ENCODE results near the gene SMC1A. TPM values are rescaled to one million over a fixed set of nuclear protein-coding genes. Genes with fewer than 3 reads are reported as not detected.

Gene SMC1A
- total and polyA plus RNA-seq, 2 of the 8 experiments (the other 6 are each of a cell fraction or from before 2014, with no cell fraction given): 22.2 to 98.1 TPM

DNA sequence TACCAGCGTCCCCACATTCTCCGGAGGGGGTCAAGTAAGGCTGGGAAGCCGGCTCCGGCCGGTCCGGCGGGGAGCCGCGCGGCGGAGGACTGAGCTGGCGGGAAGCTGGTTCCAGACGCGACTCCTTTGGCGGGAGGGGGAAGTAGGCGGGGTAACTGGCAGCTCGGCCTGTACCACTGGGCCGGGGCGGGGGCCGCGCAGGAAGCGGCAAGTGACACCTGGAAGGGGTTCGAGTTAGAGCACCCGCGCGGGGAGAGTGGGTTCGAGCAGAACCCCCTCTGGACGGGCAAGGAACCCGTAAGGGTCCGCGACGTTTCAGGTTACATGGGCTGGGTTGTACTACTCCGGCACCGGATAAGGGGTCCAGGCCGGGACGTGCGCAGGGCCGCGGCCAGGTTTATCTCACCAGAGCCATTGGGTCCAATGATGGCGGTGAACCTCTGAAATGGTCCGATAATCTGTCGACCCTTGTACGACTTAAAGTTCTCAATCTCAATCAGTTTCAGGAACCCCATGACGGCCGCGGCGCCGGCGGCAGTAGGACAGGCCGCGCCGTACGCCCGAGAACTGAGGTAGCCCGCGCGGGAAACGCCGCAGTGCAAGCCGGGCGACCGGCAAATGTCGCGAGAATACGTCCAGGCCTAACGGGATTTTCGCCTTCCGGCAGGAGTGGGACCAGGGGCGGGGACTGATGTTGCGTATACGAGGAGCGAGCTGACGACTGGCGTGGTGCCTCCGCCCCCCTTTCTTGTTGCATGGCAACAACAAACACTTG is at the start of gene SMC1A (continued):
- TF ChIP-seq, protein P1, sequence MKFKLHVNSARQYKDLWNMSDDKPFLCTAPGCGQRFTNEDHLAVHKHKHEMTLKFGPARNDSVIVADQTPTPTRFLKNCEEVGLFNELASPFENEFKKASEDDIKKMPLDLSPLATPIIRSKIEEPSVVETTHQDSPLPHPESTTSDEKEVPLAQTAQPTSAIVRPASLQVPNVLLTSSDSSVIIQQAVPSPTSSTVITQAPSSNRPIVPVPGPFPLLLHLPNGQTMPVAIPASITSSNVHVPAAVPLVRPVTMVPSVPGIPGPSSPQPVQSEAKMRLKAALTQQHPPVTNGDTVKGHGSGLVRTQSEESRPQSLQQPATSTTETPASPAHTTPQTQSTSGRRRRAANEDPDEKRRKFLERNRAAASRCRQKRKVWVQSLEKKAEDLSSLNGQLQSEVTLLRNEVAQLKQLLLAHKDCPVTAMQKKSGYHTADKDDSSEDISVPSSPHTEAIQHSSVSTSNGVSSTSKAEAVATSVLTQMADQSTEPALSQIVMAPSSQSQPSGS (IDR thresholded peaks at IDR 0.05; ENCODE audit: low read length): no peak
- TF ChIP-seq SP1 (IDR thresholded peaks at IDR 0.05; ENCODE audit: low read depth, low read length): no peak
- TF ChIP-seq CTBP2 (IDR thresholded peaks at IDR 0.05; ENCODE audit: borderline replicate concordance, insufficient read depth, insufficient read length, low read length): no peak
- TF ChIP-seq, protein P2, sequence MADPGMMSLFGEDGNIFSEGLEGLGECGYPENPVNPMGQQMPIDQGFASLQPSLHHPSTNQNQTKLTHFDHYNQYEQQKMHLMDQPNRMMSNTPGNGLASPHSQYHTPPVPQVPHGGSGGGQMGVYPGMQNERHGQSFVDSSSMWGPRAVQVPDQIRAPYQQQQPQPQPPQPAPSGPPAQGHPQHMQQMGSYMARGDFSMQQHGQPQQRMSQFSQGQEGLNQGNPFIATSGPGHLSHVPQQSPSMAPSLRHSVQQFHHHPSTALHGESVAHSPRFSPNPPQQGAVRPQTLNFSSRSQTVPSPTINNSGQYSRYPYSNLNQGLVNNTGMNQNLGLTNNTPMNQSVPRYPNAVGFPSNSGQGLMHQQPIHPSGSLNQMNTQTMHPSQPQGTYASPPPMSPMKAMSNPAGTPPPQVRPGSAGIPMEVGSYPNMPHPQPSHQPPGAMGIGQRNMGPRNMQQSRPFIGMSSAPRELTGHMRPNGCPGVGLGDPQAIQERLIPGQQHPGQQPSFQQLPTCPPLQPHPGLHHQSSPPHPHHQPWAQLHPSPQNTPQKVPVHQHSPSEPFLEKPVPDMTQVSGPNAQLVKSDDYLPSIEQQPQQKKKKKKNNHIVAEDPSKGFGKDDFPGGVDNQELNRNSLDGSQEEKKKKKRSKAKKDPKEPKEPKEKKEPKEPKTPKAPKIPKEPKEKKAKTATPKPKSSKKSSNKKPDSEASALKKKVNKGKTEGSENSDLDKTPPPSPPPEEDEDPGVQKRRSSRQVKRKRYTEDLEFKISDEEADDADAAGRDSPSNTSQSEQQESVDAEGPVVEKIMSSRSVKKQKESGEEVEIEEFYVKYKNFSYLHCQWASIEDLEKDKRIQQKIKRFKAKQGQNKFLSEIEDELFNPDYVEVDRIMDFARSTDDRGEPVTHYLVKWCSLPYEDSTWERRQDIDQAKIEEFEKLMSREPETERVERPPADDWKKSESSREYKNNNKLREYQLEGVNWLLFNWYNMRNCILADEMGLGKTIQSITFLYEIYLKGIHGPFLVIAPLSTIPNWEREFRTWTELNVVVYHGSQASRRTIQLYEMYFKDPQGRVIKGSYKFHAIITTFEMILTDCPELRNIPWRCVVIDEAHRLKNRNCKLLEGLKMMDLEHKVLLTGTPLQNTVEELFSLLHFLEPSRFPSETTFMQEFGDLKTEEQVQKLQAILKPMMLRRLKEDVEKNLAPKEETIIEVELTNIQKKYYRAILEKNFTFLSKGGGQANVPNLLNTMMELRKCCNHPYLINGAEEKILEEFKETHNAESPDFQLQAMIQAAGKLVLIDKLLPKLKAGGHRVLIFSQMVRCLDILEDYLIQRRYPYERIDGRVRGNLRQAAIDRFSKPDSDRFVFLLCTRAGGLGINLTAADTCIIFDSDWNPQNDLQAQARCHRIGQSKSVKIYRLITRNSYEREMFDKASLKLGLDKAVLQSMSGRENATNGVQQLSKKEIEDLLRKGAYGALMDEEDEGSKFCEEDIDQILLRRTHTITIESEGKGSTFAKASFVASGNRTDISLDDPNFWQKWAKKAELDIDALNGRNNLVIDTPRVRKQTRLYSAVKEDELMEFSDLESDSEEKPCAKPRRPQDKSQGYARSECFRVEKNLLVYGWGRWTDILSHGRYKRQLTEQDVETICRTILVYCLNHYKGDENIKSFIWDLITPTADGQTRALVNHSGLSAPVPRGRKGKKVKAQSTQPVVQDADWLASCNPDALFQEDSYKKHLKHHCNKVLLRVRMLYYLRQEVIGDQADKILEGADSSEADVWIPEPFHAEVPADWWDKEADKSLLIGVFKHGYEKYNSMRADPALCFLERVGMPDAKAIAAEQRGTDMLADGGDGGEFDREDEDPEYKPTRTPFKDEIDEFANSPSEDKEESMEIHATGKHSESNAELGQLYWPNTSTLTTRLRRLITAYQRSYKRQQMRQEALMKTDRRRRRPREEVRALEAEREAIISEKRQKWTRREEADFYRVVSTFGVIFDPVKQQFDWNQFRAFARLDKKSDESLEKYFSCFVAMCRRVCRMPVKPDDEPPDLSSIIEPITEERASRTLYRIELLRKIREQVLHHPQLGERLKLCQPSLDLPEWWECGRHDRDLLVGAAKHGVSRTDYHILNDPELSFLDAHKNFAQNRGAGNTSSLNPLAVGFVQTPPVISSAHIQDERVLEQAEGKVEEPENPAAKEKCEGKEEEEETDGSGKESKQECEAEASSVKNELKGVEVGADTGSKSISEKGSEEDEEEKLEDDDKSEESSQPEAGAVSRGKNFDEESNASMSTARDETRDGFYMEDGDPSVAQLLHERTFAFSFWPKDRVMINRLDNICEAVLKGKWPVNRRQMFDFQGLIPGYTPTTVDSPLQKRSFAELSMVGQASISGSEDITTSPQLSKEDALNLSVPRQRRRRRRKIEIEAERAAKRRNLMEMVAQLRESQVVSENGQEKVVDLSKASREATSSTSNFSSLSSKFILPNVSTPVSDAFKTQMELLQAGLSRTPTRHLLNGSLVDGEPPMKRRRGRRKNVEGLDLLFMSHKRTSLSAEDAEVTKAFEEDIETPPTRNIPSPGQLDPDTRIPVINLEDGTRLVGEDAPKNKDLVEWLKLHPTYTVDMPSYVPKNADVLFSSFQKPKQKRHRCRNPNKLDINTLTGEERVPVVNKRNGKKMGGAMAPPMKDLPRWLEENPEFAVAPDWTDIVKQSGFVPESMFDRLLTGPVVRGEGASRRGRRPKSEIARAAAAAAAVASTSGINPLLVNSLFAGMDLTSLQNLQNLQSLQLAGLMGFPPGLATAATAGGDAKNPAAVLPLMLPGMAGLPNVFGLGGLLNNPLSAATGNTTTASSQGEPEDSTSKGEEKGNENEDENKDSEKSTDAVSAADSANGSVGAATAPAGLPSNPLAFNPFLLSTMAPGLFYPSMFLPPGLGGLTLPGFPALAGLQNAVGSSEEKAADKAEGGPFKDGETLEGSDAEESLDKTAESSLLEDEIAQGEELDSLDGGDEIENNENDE (IDR thresholded peaks at IDR 0.05; ENCODE audit: insufficient replicate concordance, low read length): no peak
- no peak for TF ChIP-seq JUN (IDR thresholded peaks at IDR 0.05; ENCODE audit: low read depth, low read length)
- TF ChIP-seq EZH2 (IDR thresholded peaks at IDR 0.05; ENCODE audit: low read depth, low read length, severe bottlenecking): no peak
- no peak for TF ChIP-seq EGR1 (IDR thresholded peaks at IDR 0.05; ENCODE audit: borderline replicate concordance, low read depth, low read length)
- TF ChIP-seq JUND (IDR thresholded peaks at IDR 0.05; ENCODE audit: low read length): peak; percentile 47; the same call in 1 of the 2 replicates
